AG09309 (cell line): ENCODE data around the gene TSHZ1.

Experiments used
- DNase-seq: peaks from one replicate; pipeline ENCODE4 v3.0.0-alpha.2; 2010; ENCODE audit warnings: low read depth
- H3K4me3 ChIP-seq: 2 replicates; pipeline ENCODE4 v1.5.1; 2011; ENCODE audit warnings: mild to moderate bottlenecking, low read depth, low read length, moderate library complexity; ENCODE audit not compliant: control insufficient read depth
- CTCF ChIP-seq: IDR thresholded peaks from 2 replicates; pipeline ENCODE4 v1.5.1; 2011; ENCODE audit warnings: mild to moderate bottlenecking, low read depth, low read length, inconsistent platforms; ENCODE audit not compliant: insufficient read depth, control insufficient read depth; ENCODE audit errors: missing control alignments

The TSHZ1 gene

GRCh38 chr18:75314117-75314516, 103.5 kb downstream of the TSHZ1 start:
- TF ChIP-seq CTCF: peak; percentile 31
- no peak for DNase-seq
- H3K4me3 ChIP-seq: no peak overlapping the region

GRCh38 chr18:75314606-75315005, 104.0 kb downstream of the TSHZ1 start:
- no peak for DNase-seq
- no peak overlapping the region for H3K4me3 ChIP-seq
- TF ChIP-seq CTCF: no peak

GRCh38 chr18:75316223-75316622, 105.6 kb downstream of the TSHZ1 start:
- DNase-seq: no peak
- TF ChIP-seq CTCF: no peak
- no peak overlapping the region for H3K4me3 ChIP-seq

- TF ChIP-seq CTCF: no peak
- H3K4me3 ChIP-seq: no peak overlapping the region
- DNase-seq: no peak
Measured at GRCh38 chr18:75316826-75317225, 106.2 kb downstream of the TSHZ1 start.

- no peak for DNase-seq
- H3K4me3 ChIP-seq: no peak overlapping the region
- no peak for TF ChIP-seq CTCF
Measured at GRCh38 chr18:75317300-75317699, 106.7 kb downstream of the TSHZ1 start.

- H3K4me3 ChIP-seq: no peak overlapping the region
- no peak for DNase-seq
- TF ChIP-seq CTCF: no peak
Measured at GRCh38 chr18:75317703-75318102, 107.1 kb downstream of the TSHZ1 start.

GRCh38 chr18:75319905-75320304, 109.3 kb downstream of the TSHZ1 start:
- DNase-seq: no peak
- no peak for TF ChIP-seq CTCF
- H3K4me3 ChIP-seq: no peak overlapping the region
